Hippocampal formation (tissue), 2 donors: ENCODE measurements around the gene SAAL1.
A peak's percentile ranks its signal among the peaks of the same experiment; 100 is the strongest.
"Not testable (repeated sequence)": the region's sequence is repeated elsewhere in the genome, so short reads cannot be mapped to it uniquely, and the experiment has no call there.

ENCODE experiments used
- DNase-seq, 2 donors: peaks; one replicate each; lab custom pipeline; 2025; lab: John Stamatoyannopoulos, UW

The SAAL1 gene, protein sequence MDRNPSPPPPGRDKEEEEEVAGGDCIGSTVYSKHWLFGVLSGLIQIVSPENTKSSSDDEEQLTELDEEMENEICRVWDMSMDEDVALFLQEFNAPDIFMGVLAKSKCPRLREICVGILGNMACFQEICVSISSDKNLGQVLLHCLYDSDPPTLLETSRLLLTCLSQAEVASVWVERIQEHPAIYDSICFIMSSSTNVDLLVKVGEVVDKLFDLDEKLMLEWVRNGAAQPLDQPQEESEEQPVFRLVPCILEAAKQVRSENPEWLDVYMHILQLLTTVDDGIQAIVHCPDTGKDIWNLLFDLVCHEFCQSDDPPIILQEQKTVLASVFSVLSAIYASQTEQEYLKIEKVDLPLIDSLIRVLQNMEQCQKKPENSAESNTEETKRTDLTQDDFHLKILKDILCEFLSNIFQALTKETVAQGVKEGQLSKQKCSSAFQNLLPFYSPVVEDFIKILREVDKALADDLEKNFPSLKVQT

DNA sequence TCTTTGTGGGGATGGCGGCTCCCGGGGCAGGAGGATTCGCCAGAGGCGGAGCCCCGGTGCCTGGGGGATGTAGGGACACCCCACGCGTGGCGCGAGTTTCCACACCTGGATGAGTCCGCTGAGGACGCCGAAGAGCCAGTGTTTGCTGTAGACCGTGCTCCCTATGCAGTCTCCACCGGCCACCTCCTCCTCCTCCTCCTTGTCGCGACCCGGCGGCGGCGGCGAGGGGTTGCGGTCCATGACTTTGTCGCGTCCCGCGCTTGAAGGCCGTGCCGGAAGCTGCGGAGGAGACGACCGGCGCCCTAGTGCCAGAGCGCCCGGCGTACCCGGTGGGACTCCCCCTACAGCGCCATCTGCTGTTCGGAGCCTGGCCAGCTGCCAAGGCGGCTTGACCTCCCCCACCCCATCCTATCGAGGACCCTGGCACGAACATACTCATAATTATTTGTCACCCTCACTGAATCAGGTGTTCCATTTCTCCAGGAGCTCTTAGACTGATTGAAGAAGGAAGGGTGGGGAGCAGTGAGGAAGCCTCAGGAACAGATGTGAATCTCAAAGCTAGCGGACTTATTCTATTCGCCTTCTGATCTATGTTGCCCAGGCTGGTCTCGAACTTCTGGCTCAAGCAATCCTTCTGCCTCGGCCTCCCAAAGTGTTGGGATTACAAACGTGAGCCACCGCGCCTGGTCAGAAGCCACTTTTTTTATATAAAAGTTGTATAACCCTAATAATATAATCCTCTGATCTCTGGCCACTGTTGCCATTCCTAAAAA, at the start of gene SAAL1:
Gene SAAL1, minus strand, starts transcription at position 281 of the 773 bp plus-strand sequence. Its CDS starts 41 bp downstream, at position 240.
- DNase-seq: peak; percentile 76 to 78

DNA sequence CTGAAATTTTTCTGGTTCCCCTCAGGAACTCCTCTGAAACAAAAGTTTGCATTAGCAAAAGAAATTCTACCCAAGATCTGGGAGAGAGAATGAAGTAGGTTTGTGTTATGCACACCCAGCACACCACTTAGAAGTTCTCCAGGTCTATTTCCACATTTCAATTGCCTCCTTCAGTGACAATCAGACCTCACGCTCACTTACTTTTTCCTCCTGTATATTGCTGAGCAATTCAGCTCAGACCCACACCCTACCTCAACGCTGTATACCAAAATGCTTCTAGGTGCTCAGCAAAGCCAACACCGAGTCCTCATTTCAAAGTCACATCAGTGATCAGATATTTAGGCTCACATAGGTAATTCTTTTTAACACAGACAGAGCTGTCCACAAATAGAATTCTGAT, 45.7 kb upstream of the SAAL1 start:
- DNase-seq: no peak

DNA sequence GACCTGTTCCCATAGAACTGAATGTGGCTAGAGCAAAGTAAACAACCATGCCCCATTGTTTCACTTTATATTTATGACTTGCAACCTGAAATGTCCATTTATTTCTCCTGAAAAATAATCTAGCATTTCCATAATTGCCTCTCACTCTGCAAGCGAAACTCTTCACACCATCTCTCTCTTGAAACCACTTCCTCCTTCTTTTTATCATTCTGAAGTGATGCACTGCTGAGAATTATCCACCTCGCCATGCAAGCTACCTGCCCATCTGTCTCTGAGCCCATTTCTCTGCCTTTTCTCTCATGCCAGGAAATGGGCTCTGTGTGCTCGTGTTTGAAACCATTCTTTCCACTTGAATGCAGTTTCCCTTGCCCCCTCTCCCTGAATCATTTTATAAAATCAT, 40.0 kb upstream of the SAAL1 start:
- no peak for DNase-seq

DNA sequence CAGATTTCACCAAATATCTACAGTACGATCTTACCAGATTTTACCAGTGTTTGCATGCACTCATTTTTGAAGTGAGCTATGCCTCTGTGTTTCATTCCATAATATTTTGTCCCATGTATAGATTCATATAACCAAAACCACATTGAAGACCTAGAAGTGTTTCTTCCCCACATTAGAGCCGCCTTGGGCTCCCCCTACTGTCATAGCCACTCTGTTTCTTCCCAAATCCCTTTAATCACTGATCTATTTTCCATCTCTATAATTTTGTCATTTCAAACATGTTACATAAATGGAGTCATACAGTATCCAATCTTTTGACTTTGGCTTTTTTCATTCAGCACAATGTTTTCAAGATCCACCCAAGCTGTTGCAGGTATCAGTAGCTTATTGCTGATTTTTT, 39.1 kb upstream of the SAAL1 start:
- no peak for DNase-seq

DNA sequence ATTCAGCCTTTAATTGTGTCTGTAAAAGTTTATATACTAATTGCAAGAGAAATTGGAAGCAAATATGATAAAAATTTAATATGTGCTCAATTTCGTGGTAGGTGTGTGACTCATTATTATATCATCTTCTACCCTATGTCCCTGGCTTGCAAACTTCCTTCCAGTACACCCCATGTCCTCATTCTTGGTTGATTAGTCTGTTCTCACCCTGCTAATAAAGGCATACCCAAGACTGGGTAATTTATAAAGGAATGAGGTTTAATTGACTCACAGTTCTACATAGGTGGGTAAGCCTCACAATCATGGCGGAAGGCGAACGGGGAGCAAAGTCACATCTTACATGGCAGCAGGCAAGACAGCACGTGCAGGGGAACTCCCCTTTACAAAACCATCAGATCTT, 38.4 kb upstream of the SAAL1 start:
- no peak for DNase-seq

DNA sequence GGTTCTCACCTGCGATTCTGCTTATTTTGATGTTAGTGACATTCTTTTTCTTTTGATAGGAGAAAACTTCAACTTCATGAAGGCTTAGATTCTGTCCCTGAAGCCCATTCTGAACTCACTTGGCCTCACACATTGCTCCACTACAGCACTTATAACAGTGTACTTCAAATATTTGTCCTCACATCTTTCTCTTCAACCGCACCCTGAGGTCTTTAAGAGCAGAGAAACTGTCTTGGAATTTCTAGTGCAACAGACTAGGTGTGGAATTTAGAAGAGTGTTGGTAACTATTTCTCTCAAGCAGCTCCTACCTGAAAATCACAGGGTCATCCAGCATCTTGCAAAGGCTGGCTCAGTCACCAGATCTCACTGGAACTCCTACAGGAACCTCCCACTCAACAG, 34.3 kb upstream of the SAAL1 start:
- no peak for DNase-seq

DNA sequence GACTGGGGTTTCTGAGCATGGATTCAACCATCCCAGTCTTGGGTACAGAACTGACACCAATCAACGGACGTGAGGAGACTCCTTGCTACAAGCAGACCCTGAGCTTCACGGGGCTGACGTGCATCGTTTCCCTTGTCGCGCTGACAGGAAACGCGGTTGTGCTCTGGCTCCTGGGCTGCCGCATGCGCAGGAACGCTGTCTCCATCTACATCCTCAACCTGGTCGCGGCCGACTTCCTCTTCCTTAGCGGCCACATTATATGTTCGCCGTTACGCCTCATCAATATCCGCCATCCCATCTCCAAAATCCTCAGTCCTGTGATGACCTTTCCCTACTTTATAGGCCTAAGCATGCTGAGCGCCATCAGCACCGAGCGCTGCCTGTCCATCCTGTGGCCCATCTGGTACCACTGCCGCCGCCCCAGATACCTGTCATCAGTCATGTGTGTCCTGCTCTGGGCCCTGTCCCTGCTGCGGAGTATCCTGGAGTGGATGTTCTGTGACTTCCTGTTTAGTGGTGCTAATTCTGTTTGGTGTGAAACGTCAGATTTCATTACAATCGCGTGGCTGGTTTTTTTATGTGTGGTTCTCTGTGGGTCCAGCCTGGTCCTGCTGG, 31.4 kb upstream of the SAAL1 start:
- DNase-seq: no peak

DNA sequence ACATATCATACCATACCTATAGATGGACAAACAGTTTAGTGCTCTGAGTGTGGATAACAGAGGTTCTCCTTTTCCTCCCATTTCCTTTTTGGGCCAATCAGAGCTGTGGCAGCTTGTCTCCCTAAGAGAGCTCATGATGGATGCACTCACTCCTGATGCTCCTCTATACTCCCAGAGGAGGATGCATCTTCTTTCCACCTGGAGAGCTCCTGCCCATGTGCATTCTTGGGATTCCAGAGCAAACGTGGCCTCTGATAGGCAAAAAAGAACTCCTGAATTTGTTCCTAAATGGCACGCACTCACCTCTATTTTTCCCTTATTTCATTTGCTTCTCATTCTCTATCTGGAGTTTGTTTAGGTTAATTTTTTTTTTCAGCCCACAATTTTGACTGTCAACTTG, 29.4 kb upstream of the SAAL1 start:
- DNase-seq: no peak

DNA sequence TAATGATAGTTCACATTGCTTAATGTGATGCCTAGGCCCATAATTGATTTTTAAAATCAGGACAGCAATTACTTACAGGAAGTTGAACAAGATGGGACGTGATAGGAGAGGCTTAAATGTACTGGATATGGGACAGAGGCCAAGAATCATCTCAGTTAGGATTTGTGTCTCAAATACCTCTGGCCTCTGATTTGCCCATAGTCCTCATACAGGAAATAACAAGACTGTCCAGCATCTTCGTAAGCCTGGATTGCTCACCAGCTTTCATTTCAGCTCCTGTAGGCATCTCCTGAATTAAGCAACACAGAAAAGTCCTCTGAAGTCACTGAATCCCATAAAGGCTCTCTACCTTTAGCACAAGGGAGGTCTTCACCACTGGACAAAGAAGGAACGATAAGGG, 26.5 kb upstream of the SAAL1 start, which contains the start of gene MRGPRX3:
Gene MRGPRX3, plus strand, starts transcription at position 231 of the 400 bp plus-strand sequence. CDS start 4,632 bp downstream, outside the sequence.
- DNase-seq: no peak

DNA sequence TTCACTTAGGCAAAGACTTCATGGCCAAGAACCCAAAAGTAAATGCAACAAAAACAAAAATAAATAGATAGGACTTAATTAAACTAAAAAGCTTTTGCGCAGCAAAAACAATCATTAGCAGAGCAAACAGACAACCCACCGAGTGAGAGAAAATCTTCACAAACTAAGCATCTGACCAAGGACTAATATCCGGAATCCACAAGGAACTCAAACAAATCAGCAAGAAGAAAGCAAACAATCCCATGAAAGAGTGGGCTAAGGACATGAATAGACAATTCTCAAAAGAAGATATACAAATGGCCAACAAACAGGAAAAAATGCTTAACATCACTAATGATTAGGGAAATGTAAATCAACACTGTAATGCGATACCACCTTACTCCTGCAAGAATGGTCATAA, 25.2 kb upstream of the SAAL1 start:
- DNase-seq: not testable (repeated sequence)

DNA sequence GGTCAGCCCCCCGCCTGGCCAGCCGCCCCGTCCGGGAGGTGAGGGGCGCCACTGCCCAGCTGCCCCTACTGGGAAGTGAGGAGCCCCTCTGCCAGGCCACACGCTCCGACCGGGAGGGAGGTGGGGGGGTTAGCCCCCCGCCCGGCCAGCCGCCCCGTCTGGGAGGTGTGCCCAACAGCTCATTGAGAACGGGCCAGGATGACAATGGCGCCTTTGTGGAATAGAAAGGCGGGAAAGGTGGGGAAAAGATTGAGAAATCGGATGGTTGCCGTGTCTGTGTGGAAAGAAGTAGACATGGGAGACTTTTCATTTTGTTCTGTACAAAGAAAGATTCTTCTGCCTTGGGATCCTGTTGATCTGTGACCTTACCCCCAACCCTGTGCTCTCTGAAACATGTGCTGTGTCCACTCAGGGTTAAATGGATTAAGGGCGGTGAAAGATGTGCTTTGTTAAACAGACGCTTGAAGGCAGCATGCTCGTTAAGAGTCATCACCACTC, 15.5 kb upstream of the SAAL1 start:
- DNase-seq: not testable (repeated sequence)

DNA sequence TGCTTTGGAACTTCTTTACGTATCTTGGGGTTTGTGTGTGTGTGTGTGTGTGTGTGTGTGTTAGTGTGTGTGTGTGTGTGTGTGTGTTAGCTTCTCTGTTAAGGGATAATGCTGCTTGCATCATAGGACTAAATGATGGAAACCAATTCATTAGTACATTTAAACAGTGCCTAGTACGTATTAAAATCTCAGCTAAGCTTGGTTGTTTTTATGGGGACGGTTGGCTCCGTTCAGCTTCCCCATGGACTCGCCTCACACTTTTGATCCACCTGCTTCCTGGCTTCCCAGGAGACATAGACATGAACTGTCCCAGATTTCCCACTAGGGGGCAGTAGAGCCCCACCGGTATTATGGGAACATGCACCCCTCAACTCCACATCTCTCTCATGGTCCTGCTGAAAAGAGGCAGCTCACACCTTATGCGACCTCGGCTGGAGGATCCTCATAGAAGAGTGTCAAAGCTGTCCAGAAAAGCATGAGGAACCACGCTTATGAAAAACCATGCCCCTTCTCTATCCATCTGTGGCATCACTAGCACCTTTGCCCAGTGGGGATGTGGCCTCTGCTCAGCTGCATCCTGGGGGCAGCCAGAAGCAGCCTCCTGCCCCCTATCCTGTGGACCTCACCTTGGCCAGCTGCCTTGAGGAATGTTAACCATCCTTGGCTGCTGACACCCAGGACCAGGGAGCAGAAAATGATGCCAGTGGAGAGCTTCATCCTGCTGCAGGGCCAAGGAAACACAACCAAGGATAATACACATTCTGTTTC, 9.7 kb upstream of the SAAL1 start:
- peak; percentile 31 to 44 for DNase-seq

DNA sequence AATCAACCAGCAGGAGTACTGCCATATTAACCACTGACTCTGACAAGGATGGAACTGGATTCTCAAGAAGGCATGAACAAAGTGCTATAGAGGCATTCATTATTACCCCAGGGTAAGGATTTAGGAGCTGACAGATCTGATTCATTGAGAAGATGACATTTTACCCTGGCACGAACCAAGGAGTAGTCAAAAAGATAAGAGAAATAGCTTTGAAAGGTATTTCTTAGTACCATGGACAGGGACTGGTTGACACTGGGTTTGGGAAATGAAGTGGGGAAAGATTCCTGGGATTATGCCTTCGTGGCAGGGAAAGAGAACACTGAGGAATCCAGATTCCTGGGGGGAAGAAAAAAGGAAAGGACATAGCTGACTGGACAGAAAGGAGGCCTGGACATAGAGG, 5.1 kb upstream of the SAAL1 start:
- DNase-seq: no peak

DNA sequence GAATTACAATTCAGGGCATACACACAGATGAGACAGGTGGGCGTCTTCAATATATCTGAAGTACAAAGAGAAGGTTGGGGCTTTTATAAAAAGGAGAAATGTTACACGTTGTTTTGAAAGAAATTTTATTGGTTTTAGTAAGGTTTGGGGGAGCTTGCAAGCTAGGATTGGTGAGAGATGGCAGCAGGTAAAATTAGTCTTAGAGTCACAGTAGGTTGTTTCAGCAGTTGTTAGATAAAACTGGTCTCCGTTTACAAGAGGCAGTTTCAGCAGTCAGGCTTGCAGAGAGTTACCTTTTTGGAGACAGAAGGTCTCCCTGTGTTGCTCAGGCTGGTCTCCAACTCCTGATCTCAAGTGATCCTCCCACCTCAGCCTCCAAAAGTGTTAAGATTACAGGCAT, 2.4 kb upstream of the SAAL1 start:
- DNase-seq: no peak

DNA sequence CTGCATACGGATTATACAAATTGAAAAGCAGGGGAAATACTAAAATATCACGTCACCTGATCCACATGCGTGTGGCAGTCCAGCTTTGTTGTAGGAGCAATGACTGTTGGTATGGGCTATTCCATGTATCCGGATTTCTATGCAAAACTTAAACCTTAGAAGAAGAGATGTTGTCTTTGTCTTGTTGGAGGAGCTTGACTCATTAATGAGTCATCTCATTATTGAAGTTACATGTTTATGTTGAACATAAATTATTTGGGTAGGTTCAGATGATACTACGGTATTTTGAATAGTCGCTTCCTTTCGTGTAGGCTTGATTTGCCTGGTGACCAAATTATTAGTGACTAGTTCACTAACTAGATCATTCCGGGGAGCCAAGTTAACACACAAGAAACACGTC, 806 bp upstream of the SAAL1 start:
- DNase-seq: no peak

DNA sequence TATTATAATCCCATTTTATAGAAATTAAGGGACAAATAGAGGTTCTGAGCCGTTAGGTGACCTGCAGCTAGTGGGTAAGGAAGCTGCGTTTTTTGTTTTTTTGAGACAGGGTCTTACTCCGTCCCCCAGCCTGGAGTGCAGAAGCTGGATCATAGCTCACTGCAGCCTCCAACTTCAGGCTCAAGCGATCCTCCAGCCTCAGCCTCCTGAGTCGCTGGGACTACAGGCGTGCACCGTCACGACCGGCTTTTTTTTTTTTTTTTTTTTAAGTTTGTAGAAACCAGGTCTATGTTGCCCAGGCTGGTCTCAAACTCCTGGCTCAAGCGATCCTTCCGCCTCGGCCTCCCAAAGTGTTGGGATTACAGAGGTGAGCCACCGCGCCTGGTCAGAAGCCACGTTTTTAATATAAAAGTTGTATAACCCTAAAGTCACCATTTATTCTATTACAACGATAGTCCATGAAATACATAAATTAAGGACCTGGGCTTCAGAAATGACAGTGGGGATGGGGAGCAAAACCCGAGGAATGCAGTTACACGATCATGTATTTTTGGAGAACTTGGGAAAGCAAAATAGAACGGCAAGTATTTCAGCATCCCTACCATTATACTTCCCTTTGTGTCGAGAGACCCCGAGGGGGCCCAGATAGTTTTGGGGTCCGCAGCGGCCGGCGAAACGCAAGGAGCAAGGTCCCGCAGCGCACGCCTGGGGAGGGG, 638 bp downstream of the SAAL1 start:
- DNase-seq: no peak

DNA sequence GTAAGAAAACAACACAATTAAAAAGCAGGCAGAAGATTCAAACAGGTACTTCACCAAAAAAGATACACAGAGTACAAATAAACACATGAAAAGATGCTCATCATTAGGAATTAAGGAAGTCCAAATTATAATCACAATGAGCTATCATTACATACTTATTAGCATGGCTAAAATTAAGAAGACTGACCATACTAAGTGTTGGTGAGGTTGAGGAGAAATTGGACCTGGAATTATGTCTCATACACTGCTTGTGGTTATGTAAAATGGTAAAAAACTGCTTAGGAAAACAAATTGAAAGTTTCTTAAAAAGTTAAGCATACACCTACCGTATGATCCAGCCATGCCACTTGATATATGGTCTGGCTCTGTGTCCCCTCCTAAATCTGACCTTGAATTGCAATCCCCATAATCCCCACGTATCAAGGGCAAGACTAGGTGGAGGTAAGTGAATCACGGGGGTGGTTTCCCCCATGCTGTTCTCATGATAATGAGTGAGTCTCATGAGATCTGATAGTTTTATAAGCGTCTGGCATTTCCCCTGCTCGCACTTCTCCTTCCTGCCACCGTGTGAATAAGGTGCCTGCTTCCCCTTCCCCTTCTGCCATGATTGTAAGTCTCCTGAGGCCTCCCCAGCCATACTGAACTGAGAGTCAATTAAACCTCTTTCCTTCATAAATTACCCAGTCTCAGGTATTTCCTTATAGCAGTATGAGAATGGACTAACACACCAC, 4.8 kb downstream of the SAAL1 start:
- no peak for DNase-seq

DNA sequence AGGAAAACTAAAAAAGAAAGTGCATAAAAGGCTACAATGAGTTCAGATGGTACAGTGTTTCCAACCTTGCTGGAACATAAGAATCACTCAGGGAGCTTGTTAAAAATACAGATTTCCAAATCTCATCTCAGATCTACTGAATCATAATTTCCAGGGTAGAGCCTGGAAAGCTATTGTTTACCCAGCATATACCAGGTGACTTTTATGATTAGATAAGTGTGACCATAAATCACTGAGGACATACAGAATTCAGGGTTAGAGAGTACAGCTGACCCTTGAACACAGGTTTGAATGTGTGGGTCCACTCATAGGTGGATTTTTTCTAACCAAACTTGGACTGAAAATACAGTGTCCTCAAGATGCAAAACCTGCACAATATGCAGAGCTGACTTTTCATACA, 11.9 kb downstream of the SAAL1 start:
- DNase-seq: no peak

DNA sequence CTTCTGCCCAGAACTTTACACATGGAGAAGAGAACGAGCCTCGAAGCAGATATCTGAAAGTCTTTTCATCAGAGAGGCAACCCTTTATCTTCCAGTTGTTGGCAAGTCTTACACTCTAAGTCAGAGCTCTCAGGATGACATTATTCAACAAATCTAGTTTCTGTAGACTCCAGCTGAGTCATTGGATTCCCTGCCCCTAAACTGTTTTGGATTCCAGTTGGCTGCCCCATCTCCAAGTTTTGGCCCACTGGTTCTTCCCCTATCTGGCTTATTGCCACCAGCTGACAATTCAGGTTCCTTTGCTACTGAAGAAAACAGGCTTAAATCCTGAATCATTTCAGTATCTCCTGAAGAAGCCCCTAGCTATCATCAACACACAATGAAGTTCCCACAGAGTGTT, 14.2 kb downstream of the SAAL1 start:
- no peak for DNase-seq

DNA sequence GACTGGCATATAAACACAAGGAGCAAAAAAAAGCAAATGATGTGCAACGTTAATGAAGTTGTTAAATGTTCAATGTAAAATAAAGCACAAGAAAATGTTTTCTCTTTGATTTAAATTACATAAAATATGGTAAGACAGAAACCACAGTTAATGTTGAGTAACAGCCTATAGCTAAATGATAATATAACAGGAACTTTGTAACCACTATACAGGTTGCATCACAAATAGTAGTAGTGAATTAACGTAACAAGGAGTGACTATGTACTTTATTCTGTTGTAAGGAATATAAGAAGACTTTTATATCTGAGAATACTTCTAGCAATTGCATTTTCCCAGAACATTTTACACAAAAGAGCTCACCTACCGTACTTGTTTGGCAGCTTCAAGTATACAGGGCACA, 16.9 kb downstream of the SAAL1 start:
- DNase-seq: no peak
